ENCODE measurements around the gene PTPN4.

Gene PTPN4

GRCh38 chr2:119922699-119923098 lies 163.0 kb downstream of the PTPN4 start:
- DNase-seq (ENCODE audit: extremely low read depth, low read depth), result no peak
- no peak for TF ChIP-seq CTCF (IDR thresholded peaks at IDR 0.05; ENCODE audit: low read depth, low read length)

DNA sequence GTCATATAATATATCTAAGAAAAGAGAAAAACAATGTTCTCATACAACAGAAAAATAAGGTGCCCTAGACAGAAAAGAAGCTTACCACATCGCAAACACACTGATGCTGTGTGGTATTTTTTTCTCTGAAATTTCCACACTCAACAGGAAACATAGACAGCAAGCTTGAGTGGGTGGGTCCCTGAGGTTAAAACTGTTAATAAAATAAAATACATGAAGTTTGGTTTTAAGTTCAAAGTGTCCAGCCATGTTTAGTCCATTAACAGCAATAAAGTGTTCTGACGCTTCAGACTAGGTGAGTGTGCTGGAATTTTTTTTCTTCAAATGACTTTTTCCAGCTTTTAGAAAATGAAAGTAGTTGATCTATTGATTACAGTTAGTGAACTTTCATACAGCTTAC lies 169.8 kb downstream of the PTPN4 start:
- no peak for TF ChIP-seq CTCF (IDR thresholded peaks at IDR 0.05; ENCODE audit: low read depth, low read length)
- DNase-seq (ENCODE audit: extremely low read depth, low read depth), result no peak

DNA sequence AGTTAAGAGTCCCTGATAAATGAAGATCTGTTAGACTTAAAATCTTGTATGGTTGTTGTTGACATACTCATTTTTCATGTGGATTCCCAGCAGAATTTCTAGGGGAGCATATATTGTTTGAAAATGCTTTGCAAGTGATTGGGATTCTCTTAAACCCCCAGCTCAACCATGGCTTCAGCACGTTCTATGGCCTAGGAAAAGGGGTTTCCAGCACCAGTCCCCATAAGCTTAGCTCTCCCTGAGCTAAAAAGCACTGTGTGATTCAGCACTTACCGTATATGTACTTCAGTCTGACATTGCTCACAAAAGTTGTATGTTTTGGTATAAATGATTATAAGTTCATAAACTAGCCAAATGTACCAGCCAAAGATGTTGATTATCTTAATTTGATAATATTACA lies 173.1 kb downstream of the PTPN4 start:
- DNase-seq (ENCODE audit: extremely low read depth, low read depth), result no peak
- no peak for TF ChIP-seq CTCF (IDR thresholded peaks at IDR 0.05; ENCODE audit: low read depth, low read length)

DNA sequence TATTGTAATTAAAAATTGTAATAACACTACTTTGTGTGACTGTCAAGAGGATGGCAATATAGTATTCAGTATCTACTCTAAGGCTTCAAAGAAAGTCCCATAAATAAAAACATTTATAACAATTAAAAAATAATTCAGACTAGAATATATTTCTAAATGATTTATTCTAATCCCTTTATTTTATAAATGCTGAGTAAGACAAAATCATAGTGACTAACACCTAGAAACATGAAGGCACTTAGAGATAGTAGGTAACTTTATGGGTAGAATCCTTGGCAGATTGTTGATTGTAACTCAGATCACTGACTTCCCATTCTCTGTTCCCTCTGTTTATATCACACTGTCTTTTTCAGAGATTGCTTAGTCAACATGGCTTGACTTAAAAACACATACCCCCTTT lies 174.6 kb downstream of the PTPN4 start:
- no peak for DNase-seq (ENCODE audit: extremely low read depth, low read depth)
- no peak for TF ChIP-seq CTCF (IDR thresholded peaks at IDR 0.05; ENCODE audit: low read depth, low read length)

GRCh38 chr2:119937680-119938079 lies 178.0 kb downstream of the PTPN4 start:
- DNase-seq (ENCODE audit: extremely low read depth, low read depth), result no peak
- no peak for TF ChIP-seq CTCF (IDR thresholded peaks at IDR 0.05; ENCODE audit: low read depth, low read length)

GRCh38 chr2:119939915-119940314 lies 180.2 kb downstream of the PTPN4 start:
- TF ChIP-seq CTCF (IDR thresholded peaks at IDR 0.05; ENCODE audit: low read depth, low read length), result no peak
- no peak for DNase-seq (ENCODE audit: extremely low read depth, low read depth)

DNA sequence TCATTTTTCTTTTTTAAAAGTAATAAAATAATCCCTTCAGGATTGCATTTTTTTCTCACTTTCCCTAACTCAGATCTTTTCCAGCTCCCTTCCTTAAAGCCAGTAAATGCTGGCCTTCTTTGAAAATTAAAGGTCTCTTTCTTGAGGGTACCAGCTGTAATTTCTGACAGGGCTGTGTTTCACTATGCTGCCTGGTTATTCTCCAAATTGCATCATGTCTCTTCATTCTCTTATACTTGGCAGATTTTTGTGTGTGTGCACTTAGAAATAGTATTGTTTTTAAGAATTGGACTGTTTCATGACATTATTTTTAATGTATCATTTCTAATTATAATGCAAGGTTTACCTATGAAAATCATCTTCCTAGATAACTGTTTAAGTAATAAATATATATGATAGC lies 181.1 kb downstream of the PTPN4 start:
- no peak for DNase-seq (ENCODE audit: extremely low read depth, low read depth)
- TF ChIP-seq CTCF (IDR thresholded peaks at IDR 0.05; ENCODE audit: low read depth, low read length), result no peak
